GM21825 (cell line): ENCODE measurements around the gene CPA5.
"Not testable (repeated sequence)": the region's sequence is repeated elsewhere in the genome, so short reads cannot be mapped to it uniquely, and the experiment has no call there.

Source experiments
- ATAC-seq: cut with Tn5 transposase; IDR thresholded peaks from one replicate; pipeline ENCODE4 v1.9.1; 2021; ENCODE audit warnings: mild to moderate bottlenecking, moderate library complexity; ENCODE audit not compliant: unreplicated experiment

The CPA5 gene

DNA sequence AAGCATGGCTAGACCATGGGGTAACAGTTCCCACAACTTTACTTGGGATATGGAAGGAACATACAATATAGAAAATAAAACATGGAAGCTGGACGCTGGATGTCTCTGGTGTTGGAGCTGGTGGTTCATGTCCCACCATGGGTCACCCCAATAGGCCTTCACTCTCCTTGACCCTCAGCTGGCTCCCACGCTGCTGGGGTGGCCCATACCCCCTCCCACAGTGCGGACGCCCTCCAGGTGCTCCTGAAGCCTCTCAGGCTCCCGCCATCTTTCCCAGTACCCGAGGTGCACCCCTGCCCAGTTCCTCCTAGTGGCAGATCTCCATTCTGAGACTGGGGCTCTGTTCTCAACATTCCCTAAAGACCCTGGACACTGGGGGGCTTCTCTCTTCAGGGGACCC, 29.9 kb downstream of the CPA5 start:
- no peak for ATAC-seq

GRCh38 chr7:130376461-130376860, 31.8 kb downstream of the CPA5 start:
- not testable (repeated sequence) for ATAC-seq

- ATAC-seq: no peak
Measured at GRCh38 chr7:130377178-130377577, 32.6 kb downstream of the CPA5 start.

DNA sequence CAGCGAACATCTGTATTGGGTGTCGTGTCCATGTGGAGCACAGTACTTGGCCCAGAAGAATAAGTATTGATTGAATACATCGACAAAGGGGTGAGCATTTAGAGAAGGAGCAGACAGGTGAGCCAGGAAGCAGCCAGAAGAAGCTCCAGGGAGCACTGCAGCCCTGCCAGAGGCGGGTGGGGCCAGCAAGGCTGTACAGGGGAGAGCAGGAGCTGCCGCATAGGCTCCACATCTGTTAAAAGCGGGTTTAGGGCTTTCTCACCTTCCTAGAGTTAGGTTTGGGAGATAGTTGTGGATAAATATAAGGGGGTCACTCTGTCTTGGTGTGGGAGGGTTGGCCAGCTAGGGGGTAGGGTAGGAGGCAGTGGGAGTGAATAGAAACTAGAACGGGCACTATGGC, 34.4 kb downstream of the CPA5 start:
- ATAC-seq: no peak

GRCh38 chr7:130379532-130379920, 34.9 kb downstream of the CPA5 start:
- ATAC-seq: no peak

GRCh38 chr7:130379921-130380860, 35.6 kb downstream of the CPA5 start, which contains the start of gene CPA1:
Gene CPA1, plus strand, starts transcription at chr7:130380494. Its CDS starts 27 bp downstream, at chr7:130380521.
- no peak for ATAC-seq

- ATAC-seq: no peak
Measured at GRCh38 chr7:130380861-130381455, 36.3 kb downstream of the CPA5 start.

GRCh38 chr7:130381468-130382312, 37.1 kb downstream of the CPA5 start:
- ATAC-seq: no peak

DNA sequence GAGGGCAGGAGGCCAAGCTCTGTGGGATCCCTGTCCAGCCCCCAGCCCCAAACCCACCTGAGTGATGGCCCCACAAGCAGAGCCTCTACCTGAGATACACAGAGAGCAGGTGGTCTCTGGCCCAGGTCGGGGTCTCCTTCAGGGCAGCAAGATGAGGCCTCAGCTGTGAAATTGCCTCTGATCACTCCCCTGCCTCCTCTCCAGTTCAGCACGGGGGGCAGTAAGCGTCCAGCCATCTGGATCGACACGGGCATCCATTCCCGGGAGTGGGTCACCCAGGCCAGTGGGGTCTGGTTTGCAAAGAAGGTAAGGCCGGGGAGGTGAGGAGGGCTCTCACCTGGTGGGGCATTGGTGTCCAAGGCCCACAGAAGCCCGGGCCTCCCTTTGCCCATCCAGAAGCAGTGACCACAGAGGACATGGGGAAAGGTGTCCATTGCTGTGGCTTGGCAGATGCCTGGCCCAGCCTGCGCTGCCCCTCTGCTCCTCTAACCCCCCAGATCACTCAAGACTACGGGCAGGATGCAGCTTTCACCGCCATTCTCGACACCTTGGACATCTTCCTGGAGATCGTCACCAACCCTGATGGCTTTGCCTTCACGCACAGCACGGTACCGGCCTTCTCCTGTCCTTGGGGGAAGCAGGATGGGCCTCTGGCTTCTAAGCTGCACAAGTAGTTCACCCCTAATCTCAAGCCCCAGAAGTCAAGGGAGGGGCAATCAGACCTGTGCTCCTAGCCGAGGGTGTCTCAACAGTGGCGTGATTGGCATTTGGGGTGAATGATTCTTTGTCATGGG, 38.8 kb downstream of the CPA5 start:
- no peak for ATAC-seq

DNA sequence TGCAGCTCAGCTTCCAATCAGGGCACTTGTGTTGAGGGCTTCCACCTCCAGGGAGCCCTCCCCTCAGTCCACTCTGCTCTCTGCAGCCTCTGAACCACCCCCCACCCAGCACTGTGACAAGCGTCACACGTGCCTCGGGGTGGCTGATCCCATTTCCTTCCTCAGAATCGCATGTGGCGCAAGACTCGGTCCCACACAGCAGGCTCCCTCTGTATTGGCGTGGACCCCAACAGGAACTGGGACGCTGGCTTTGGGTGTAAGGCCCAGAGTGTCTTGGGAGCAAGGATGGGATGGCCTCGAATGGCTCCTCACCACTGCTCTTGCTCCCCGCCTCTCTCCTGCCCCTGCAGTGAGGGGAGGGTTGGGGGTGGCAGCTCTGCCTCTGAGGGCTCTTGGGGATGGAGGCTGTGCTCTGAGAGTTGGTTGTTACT, 39.8 kb downstream of the CPA5 start:
- ATAC-seq: no peak

GRCh38 chr7:130384841-130385599, 40.4 kb downstream of the CPA5 start:
- no peak for ATAC-seq

DNA sequence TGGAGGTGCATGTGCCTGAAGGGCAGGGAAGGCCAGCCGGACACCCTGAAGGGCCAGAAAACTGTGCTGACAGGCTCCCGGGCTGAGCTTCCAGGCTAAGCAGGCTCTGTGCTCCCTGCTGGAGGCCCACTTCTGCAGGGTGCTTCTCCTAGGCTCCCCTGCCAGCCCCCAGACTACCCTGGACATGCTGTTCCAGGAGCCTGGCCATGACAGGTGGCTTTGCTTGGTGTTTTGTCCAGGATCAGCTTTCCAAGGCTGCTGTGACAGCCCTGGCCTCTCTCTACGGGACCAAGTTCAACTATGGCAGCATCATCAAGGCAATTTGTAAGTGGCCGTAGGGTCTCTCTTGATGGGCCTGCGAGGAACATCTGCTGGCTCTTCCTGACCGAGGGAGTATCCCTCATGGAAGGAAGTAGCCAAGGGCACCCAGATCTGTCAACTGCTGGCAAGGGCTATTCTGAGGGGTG, 41.0 kb downstream of the CPA5 start:
- ATAC-seq: no peak

GRCh38 chr7:130386876-130387275, 42.3 kb downstream of the CPA5 start:
- no peak for ATAC-seq

- ATAC-seq: no peak
Measured at GRCh38 chr7:130387306-130387627, 42.7 kb downstream of the CPA5 start.

DNA sequence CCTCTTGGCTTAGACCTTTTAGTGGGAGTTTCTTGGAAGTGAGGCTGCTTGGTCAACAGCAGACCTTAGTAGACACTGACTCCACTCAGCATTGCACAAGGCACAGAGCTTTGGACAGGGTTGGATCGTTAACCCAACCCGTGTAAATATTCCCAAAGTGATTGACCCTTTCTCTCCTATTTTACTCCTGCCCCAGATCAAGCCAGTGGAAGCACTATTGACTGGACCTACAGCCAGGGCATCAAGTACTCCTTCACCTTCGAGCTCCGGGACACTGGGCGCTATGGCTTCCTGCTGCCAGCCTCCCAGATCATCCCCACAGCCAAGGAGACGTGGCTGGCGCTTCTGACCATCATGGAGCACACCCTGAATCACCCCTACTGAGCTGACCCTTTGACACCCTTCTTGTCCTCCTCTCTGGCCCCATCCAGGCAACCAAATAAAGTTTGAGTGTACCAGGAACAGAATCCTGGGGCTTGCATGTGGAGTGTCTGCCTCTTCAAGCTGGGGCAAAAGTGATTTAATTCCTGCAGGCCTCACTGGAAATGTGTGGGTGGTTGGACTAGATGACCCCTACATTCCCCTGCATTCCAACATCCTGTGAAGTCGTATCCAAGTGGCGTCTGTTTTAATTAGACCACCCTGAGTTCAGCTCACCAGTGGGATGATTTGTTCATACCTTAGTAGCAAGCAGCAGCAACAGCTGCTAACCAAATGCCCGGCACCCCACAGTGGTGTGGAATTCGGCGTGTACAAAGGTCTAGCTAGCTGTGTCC, 43.2 kb downstream of the CPA5 start:
- ATAC-seq: no peak

- ATAC-seq: no peak
Measured at GRCh38 chr7:130388671-130389070, 44.1 kb downstream of the CPA5 start.

DNA sequence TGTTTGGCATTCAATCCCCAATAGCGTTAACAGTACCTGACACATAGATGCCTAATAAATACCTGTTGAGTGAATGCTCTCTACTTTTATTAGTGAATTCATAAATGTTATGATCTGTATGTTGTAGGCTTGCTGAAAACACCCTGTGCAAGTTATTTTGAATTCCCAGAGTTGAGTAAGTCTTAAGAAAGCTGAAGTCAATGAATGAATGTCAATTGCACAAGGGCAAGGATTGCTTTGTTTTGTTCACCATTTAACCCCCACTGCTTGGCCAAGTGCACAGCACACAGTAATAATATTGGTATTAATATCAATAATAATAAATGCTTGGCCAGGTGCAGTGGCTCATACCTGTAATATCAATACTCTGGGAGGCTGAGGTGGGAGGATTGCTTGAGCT, 45.9 kb downstream of the CPA5 start:
- ATAC-seq: no peak

- no peak for ATAC-seq
Measured at GRCh38 chr7:130393101-130393561, 48.5 kb downstream of the CPA5 start.

DNA sequence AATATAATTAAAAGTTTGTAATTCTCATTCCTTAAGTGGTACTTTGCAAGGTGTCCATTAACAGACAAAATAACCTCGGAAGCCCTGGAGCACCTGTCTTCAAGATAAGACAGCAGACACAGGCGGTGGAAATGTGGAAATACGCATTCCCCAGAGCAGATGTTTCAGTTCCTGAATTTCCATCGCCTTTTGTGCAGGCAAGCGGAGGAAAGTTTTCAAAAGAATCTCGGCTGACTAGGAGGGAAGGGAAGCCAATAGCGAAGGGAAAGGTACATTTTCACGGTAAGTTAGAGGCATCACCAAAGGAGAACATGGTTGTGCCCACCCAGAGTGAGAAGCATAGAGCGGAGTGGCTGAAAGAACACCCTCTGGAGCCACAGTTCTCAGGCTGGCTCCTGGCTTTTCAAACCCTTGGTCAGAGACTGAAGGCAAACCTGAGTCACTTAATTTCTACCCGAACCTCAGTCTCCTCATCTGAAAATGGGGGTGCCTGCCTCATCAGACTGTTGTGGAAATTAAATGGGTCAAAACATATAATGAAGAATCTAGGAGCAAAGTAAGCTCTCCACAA, 49.3 kb downstream of the CPA5 start:
- ATAC-seq: no peak
